HG03196 (cell line): ENCODE data around the gene CHMP6.
"Not testable (repeated sequence)": the region's sequence is repeated elsewhere in the genome, so short reads cannot be mapped to it uniquely, and the experiment has no call there.

Experiments used
- ATAC-seq: cut with Tn5 transposase; IDR thresholded peaks from one replicate; pipeline ENCODE4 v1.9.1; 2021; ENCODE audit not compliant: unreplicated experiment

Gene CHMP6

GRCh38 chr17:81011951-81012350 lies 20.3 kb downstream of the CHMP6 start:
- ATAC-seq = no peak

- no peak for ATAC-seq
Measured at GRCh38 chr17:81012574-81013447, 21.2 kb downstream of the CHMP6 start.

GRCh38 chr17:81013642-81014041 lies 22.0 kb downstream of the CHMP6 start:
- no peak for ATAC-seq

GRCh38 chr17:81015136-81015535 lies 23.5 kb downstream of the CHMP6 start:
- ATAC-seq = no peak

- no peak for ATAC-seq
Measured at GRCh38 chr17:81016575-81016974, 24.9 kb downstream of the CHMP6 start.

- ATAC-seq = not testable (repeated sequence)
Measured at GRCh38 chr17:81017330-81017729, 25.7 kb downstream of the CHMP6 start.

GRCh38 chr17:81018044-81018802 lies 26.6 kb downstream of the CHMP6 start:
- no peak for ATAC-seq

- ATAC-seq = no peak
Measured at GRCh38 chr17:81019563-81020442, 28.2 kb downstream of the CHMP6 start.

- no peak for ATAC-seq
Measured at GRCh38 chr17:81020443-81020766, 28.8 kb downstream of the CHMP6 start.

- no peak for ATAC-seq
Measured at GRCh38 chr17:81020767-81021497, 29.3 kb downstream of the CHMP6 start.

GRCh38 chr17:81021531-81022343 lies 30.1 kb downstream of the CHMP6 start:
- ATAC-seq = no peak

GRCh38 chr17:81022344-81022676 lies 30.7 kb downstream of the CHMP6 start:
- ATAC-seq = no peak

- no peak for ATAC-seq
Measured at GRCh38 chr17:81025065-81025740, 33.6 kb downstream of the CHMP6 start.

- no peak for ATAC-seq
Measured at GRCh38 chr17:81025741-81026129, 34.1 kb downstream of the CHMP6 start.

GRCh38 chr17:81026266-81027036 lies 34.8 kb downstream of the CHMP6 start:
- ATAC-seq = no peak

GRCh38 chr17:81027038-81027437 lies 35.4 kb downstream of the CHMP6 start:
- ATAC-seq = no peak

- ATAC-seq = no peak
Measured at GRCh38 chr17:81027591-81028505, 36.2 kb downstream of the CHMP6 start.

GRCh38 chr17:81028506-81028858 lies 36.8 kb downstream of the CHMP6 start:
- no peak for ATAC-seq
